Measurements from ENCODE around the gene PET100. TPM values are rescaled to one million over a fixed set of nuclear protein-coding genes. Genes with fewer than 3 reads are reported as not detected.
A peak's percentile ranks its signal among the peaks of the same experiment; 100 is the strongest.

Gene PET100
- total and polyA plus RNA-seq, 10 of the 15 experiments (the other 5 are each of a cell fraction or from before 2014, with no cell fraction given) = 47.0 to 462 (median 126) TPM

- no peak for TF ChIP-seq REST (IDR thresholded peaks at IDR 0.05; ENCODE audit: low read depth, low read length)
- no peak for TF ChIP-seq RB1 (IDR thresholded peaks at IDR 0.05; ENCODE audit: borderline replicate concordance)
- no peak for TF ChIP-seq HDAC6 (IDR thresholded peaks at IDR 0.05; ENCODE audit: unreplicated experiment)
Measured at GRCh38 chr19:7655581-7655980, 26.0 kb downstream of the PET100 start (continued).

- Histone ChIP-seq H2AFZ (ENCODE audit: control insufficient read depth, low read depth, low read length) (peak overlapping the region; percentile 51), H3K4me1 (ENCODE audit: control insufficient read depth, insufficient read depth, low read length) (peaks cover 19% of the 10 kb centered on the region), H3K4me3 (no peak overlapping the region), H3K27me3 (replicated peaks in 1 of 2; ENCODE audit: control insufficient read depth in 2 of 2, insufficient read depth in 2 of 2, low read length in 1 of 2) (no peaks in the 10 kb centered on the region), H3K9me3 (replicated peaks; ENCODE audit: control insufficient read depth, insufficient read depth, low read length) (no peaks in the 10 kb centered on the region), H3K4me2 (ENCODE audit: control insufficient read depth, insufficient read depth) (peak overlapping the region; percentile 70; the same call in 1 of the 2 replicates), H3K79me2 (ENCODE audit: control insufficient read depth, insufficient read depth, low read length) (no peaks in the 10 kb centered on the region), H3K9ac (ENCODE audit: control insufficient read depth, insufficient read depth, low read length) (no peak overlapping the region), H4K20me1 (ENCODE audit: control insufficient read depth, insufficient read depth) (no peaks in the 10 kb centered on the region), H3K36me3 (ENCODE audit: control insufficient read depth in 2 of 2, insufficient read depth in 2 of 2, low read length in 1 of 2) (no peaks in the 10 kb centered on the region), H3K27ac (ENCODE audit: control insufficient read depth, insufficient read depth) (no peak overlapping the region)
- ChIA-PET POLR2A (interaction anchor here (0.8 kb wide), 1 partner anchor 19 kb away, joined by 4 read pairs; no protein-coding TSS in a partner anchor), CTCF (interaction anchor here (1.1 to 1.2 kb wide), 2 partner anchors 23 to 24 kb away, joined by 3 to 5 read pairs; partner anchors contain the start of gene TRAPPC5), RAD21 (ENCODE audit: unreplicated experiment) (interaction anchor here (0.6 to 1.1 kb wide), 3 partner anchors 89 to 142 kb away, joined by 3 to 5 read pairs (median 3); no protein-coding TSS in a partner anchor), SMC1A (ENCODE audit: uncharacterized antibody, unreplicated experiment) (interaction anchor here (0.6 to 1.1 kb wide), 4 partner anchors 20 to 142 kb away, joined by 3 read pairs; no protein-coding TSS in a partner anchor)
- in situ Hi-C loops (cut with MboI) (no loop called here), intact Hi-C loops (cut with micrococcal nuclease; ENCODE audit: unreplicated experiment) (no loop called here)
- BruUV-seq (replicated peaks) = no TSS peak
- FAIRE-seq (no peak), ATAC-seq (no peak), DNase-seq (ENCODE audit: low read depth, low spot score) (no peak)
- 56% methylated on average over 14 of the region's 14 CpGs for WGBS (ENCODE audit: insufficient coverage, insufficient replicate concordance, low lambda C conversion rate, missing lambda C conversion rate)
- no peak for TF ChIP-seq ZNF592 (IDR thresholded peaks at IDR 0.05)
Measured at GRCh38 chr19:7657131-7657751, 27.6 kb downstream of the PET100 start.

Data from GM12878 (cell line).